Thymus (tissue), 11 donors: ENCODE measurements around the gene IWS1. TPM values are rescaled to one million over a fixed set of nuclear protein-coding genes. Genes with fewer than 3 reads are reported as not detected.
"Not testable (repeated sequence)": the region's sequence is repeated elsewhere in the genome, so short reads cannot be mapped to it uniquely, and the experiment has no call there.

ENCODE experiments used
- DNase-seq, 9 donors: peaks; one replicate each; pipeline ENCODE4 v3.0.0-alpha.2; 2013; ENCODE audit warnings: low spot score in 9 of 9, low read depth in 6 of 9, missing footprints in 1 of 9
- H3K27ac ChIP-seq, 2 donors: one replicate each; pipeline ENCODE4 v1.5.1; 2013; ENCODE audit warnings: control low read depth in 1 of 2, low read depth in 1 of 2, low read length in 1 of 2, mild to moderate bottlenecking in 1 of 2, moderate library complexity in 1 of 2
- H3K27me3 ChIP-seq, 2 donors: one replicate each; pipeline ENCODE4 v1.5.1; 2013; ENCODE audit warnings: low read length in 1 of 2; ENCODE audit not compliant: control insufficient read depth in 2 of 2, insufficient read depth in 1 of 2
- H3K36me3 ChIP-seq, 2 donors: one replicate each; pipeline ENCODE4 v1.5.1; 2013; ENCODE audit warnings: low read length in 1 of 2, mild to moderate bottlenecking in 1 of 2, moderate library complexity in 1 of 2; ENCODE audit not compliant: control insufficient read depth in 2 of 2, insufficient read depth in 2 of 2
- H3K4me1 ChIP-seq, 2 donors: one replicate each; pipeline ENCODE4 v1.5.1; 2013; ENCODE audit warnings: low read length in 2 of 2; ENCODE audit not compliant: control insufficient read depth in 2 of 2, insufficient read depth in 2 of 2
- H3K4me3 ChIP-seq, 2 donors: one replicate each; pipeline ENCODE4 v1.5.1; 2013; ENCODE audit warnings: low read length in 2 of 2, control low read depth in 1 of 2, mild to moderate bottlenecking in 1 of 2
- H3K9me3 ChIP-seq, 2 donors: one replicate each; pipeline ENCODE4 v1.5.1; 2013; ENCODE audit warnings: low read length in 1 of 2, mild to moderate bottlenecking in 1 of 2; ENCODE audit not compliant: control insufficient read depth in 2 of 2, insufficient read depth in 1 of 2
- WGBS: extraction: QIAGEN DNeasy Blood & Tissue Kit; methylation state at CpG from one replicate; pipeline ENCODE4 v1.1.7; 2013; 5-methylcytosine and 5-hydroxymethylcytosine counted together
- polyA plus RNA-seq: library from polyadenylated mRNA; stranded (reverse); fragments of 200-250 nt; gene quantifications from one replicate; pipeline ENCODE4 v1.2.3, GENCODE V29; 2013
- total RNA-seq: library from RNA; stranded (reverse); fragments of 120-200 nt; gene quantifications from one replicate; pipeline ENCODE4 v1.2.4, GENCODE V29; 2013
- donor health status: healthy.

IWS1 gene
- total and polyA plus RNA-seq, 2 donors = 33.5 to 47.6 TPM

- no peak overlapping the region for H3K4me3 ChIP-seq
- DNase-seq = no peak
- H3K27ac ChIP-seq = no peak overlapping the region
- 98% methylated on average over 12 of the region's 12 CpGs for WGBS
- no peaks in the 10 kb centered on the region for H3K27me3 ChIP-seq
- no peaks in the 10 kb centered on the region for H3K36me3 ChIP-seq
- H3K9me3 ChIP-seq = no peaks in the 10 kb centered on the region
- no peaks in the 10 kb centered on the region for H3K4me1 ChIP-seq
Observed at GRCh38 chr2:127456960-127457359, 69.3 kb downstream of the IWS1 start.

- Histone ChIP-seq H3K4me3 (no peak overlapping the region), H3K27me3 (no peaks in the 10 kb centered on the region), H3K9me3 (no peaks in the 10 kb centered on the region), H3K36me3 (no peaks in the 10 kb centered on the region), H3K4me1 (no peaks in the 10 kb centered on the region), H3K27ac (no peak overlapping the region)
- DNase-seq = no peak
- 97% methylated on average over 13 of the region's 13 CpGs for WGBS
Observed at GRCh38 chr2:127455566-127456493, 70.5 kb downstream of the IWS1 start.

GRCh38 chr2:127454595-127455565 is 71.4 kb downstream of the IWS1 start:
- Histone ChIP-seq H3K36me3 (no peaks in the 10 kb centered on the region), H3K4me1 (no peaks in the 10 kb centered on the region), H3K9me3 (no peaks in the 10 kb centered on the region), H3K27ac (no peak overlapping the region), H3K27me3 (no peaks in the 10 kb centered on the region), H3K4me3 (no peak overlapping the region)
- no peak for DNase-seq
- WGBS = 97% methylated on average over 19 of the region's 19 CpGs

GRCh38 chr2:127453392-127454171 is 72.7 kb downstream of the IWS1 start:
- H3K9me3 ChIP-seq = no peaks in the 10 kb centered on the region
- DNase-seq = peak in 1 of 9 donors; percentile 9
- H3K27ac ChIP-seq = no peak overlapping the region

GRCh38 chr2:127453013-127453391 is 73.3 kb downstream of the IWS1 start:
- Histone ChIP-seq H3K27ac (no peak overlapping the region), H3K36me3 (no peaks in the 10 kb centered on the region), H3K9me3 (no peaks in the 10 kb centered on the region), H3K4me3 (no peak overlapping the region), H3K4me1 (no peaks in the 10 kb centered on the region), H3K27me3 (no peaks in the 10 kb centered on the region)
- no peak for DNase-seq
- 96% methylated on average over 3 of the region's 3 CpGs for WGBS

More at GRCh38 chr2:127453392-127454171, 72.7 kb downstream of the IWS1 start:
- H3K36me3 ChIP-seq = no peaks in the 10 kb centered on the region
- H3K27me3 ChIP-seq = no peaks in the 10 kb centered on the region
- no peaks in the 10 kb centered on the region for H3K4me1 ChIP-seq
- 93% methylated on average over 8 of the region's 8 CpGs for WGBS
- H3K4me3 ChIP-seq = no peak overlapping the region

GRCh38 chr2:127452423-127452822 is 73.9 kb downstream of the IWS1 start:
- 95% methylated on average over 8 of the region's 8 CpGs for WGBS
- not testable (repeated sequence) for H3K27ac ChIP-seq, H3K27me3 ChIP-seq, DNase-seq, H3K9me3 ChIP-seq, H3K36me3 ChIP-seq, H3K4me3 ChIP-seq, H3K4me1 ChIP-seq

GRCh38 chr2:127451981-127452380 is 74.3 kb downstream of the IWS1 start:
- Histone ChIP-seq H3K27ac (no peak overlapping the region), H3K4me1 (no peaks in the 10 kb centered on the region), H3K4me3 (no peak overlapping the region), H3K27me3 (no peaks in the 10 kb centered on the region), H3K36me3 (no peaks in the 10 kb centered on the region), H3K9me3 (no peaks in the 10 kb centered on the region)
- no peak for DNase-seq
- 96% methylated on average over 6 of the region's 6 CpGs for WGBS

GRCh38 chr2:127449898-127450297 is 76.4 kb downstream of the IWS1 start:
- H3K4me1 ChIP-seq = no peaks in the 10 kb centered on the region
- H3K27ac ChIP-seq = no peak overlapping the region
- no peak overlapping the region for H3K4me3 ChIP-seq
- H3K27me3 ChIP-seq = no peaks in the 10 kb centered on the region
- no peaks in the 10 kb centered on the region for H3K9me3 ChIP-seq
- no peaks in the 10 kb centered on the region for H3K36me3 ChIP-seq
- WGBS = 96% methylated on average over 4 of the region's 4 CpGs
- no peak for DNase-seq
